ENCODE results near the gene MPL. TPM values are rescaled to one million over a fixed set of nuclear protein-coding genes. Genes with fewer than 3 reads are reported as not detected.

MPL gene
- total RNA-seq, 2 experiments from 2014 or later = not detected

- DNase-seq = no peak
- no peaks in the 10 kb centered on the region for H3K36me3 Mint-ChIP-seq (ENCODE audit: low read depth)
- intact Hi-C loops (cut with DNase I, micrococcal nuclease) = no loop called here
- no peaks in the 10 kb centered on the region for H3K9me3 Mint-ChIP-seq (ENCODE audit: low read depth)
- POLR2A ChIA-PET = no interaction called here
- CTCF ChIA-PET = no interaction called here
- no peak within 1 kb of the TSS for H3K27ac Mint-ChIP-seq
- H3K4me1 Mint-ChIP-seq = peaks cover 10% of the 10 kb centered on the region
- no peaks in the 10 kb centered on the region for H3K27me3 Mint-ChIP-seq
- no peak for ATAC-seq
- H3K4me3 Mint-ChIP-seq = no peak within 1 kb of the TSS
Measured at GRCh38 chr1:43300378-43301094, 37.1 kb upstream of the MPL start, which contains the start of gene TIE1. Gene TIE1, plus strand, starts transcription at chr1:43300982. Its CDS starts 90 bp downstream, at chr1:43301072.

GRCh38 chr1:43302201-43302600 lies 35.4 kb upstream of the MPL start:
- H3K4me1 Mint-ChIP-seq = no peaks in the 10 kb centered on the region
- intact Hi-C loops (cut with DNase I, micrococcal nuclease) = no loop called here
- no peaks in the 10 kb centered on the region for H3K36me3 Mint-ChIP-seq (ENCODE audit: low read depth)
- H3K27me3 Mint-ChIP-seq = no peaks in the 10 kb centered on the region
- POLR2A ChIA-PET = no interaction called here
- no peak overlapping the region for H3K27ac Mint-ChIP-seq
- H3K9me3 Mint-ChIP-seq (ENCODE audit: low read depth) = no peaks in the 10 kb centered on the region
- no peak for DNase-seq
- H3K4me3 Mint-ChIP-seq = no peak overlapping the region
- no peak for ATAC-seq
- CTCF ChIA-PET = no interaction called here

DNA sequence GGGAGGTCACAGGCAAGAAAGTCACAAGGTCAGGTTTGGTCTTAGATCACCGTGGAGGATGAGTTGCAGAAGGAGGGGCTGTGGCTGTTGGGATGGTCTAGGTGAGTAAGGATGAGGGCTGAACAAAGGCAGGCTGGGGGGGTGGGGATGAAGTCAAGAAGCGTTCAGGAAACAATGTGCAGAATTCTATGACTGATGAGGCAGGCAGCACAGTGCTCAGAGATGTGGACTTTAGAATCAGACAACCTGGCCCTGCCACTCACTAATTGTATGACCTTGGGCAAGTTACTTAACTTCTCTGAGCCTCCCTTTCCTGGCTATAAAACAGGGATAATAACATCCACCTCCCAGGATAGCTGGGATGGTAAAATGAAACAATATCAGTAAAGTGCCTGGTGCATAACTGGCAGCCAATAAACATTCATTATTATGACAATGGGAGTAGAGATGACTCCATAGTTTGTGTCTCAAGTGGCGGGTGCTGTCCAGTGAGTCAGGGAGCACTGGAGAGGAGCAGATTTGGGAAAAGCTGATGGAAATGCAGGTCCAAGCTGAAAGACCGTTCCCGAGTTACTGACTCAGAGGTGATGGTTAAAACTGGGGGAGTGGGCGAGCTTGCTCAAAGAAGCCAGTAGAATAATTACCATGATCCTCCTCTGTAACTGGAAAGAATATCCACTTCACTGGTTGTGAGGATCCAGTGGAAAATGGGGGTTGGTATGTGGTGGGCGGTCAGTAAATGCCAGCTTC lies 34.7 kb upstream of the MPL start:
- ChIA-PET POLR2A (no interaction called here), CTCF (interaction anchor here (1.3 kb wide), 1 partner anchor 27 kb away, joined by 4 read pairs; no protein-coding TSS in a partner anchor)
- intact Hi-C loops (cut with DNase I, micrococcal nuclease) = no loop called here
- DNase-seq (no peak), ATAC-seq (no peak)
- Mint-ChIP-seq H3K4me1 (no peaks in the 10 kb centered on the region), H3K4me3 (no peak overlapping the region), H3K9me3 (ENCODE audit: low read depth) (no peaks in the 10 kb centered on the region), H3K27ac (no peak overlapping the region), H3K36me3 (ENCODE audit: low read depth) (no peaks in the 10 kb centered on the region), H3K27me3 (no peaks in the 10 kb centered on the region)

DNA sequence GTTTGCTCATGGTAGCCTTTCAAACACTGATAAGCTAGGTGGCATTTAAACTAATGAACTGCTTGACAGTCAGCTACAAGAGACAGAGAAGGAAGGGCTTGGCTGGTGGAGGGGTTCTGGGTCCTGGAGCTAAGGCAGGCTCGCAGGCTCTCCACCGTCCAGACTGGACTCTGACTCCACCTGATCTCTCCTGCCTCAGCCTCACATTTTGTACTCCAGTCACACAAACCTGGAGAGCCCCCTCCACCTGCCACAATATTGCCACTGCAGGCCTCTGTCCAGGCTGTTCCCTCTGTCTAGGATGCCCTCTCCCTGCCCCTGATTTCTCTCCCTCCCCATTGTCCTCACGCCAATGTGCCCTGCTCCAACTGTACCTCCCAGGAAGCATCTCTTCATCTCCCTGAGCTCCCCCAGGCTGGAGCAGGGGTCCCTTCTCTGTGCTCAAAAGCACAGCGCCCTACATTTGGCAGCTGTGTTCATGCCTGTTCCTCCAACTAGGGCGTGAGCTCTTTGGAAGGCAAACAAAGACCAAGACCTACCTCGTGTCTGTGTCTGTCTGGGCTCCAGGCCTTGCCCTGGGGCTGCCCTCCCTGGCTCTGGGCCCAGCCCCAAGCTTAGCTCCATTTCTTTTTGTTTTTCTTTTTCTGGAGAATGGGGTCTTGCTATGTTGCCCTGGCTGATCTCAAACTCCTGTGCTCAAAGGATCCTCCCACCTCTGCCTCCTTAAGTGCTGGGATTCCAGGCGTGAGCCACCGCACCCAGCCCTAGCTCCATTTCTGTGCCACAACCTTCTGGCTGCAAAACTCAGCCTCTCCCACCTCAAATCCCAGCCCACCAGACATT lies 33.9 kb upstream of the MPL start:
- Mint-ChIP-seq H3K9me3 (ENCODE audit: low read depth) (no peaks in the 10 kb centered on the region), H3K4me3 (no peak overlapping the region), H3K27ac (no peak overlapping the region), H3K4me1 (no peaks in the 10 kb centered on the region), H3K36me3 (ENCODE audit: low read depth) (no peaks in the 10 kb centered on the region), H3K27me3 (no peaks in the 10 kb centered on the region)
- ChIA-PET CTCF (interaction anchor here (0.8 to 1.3 kb wide), 2 partner anchors 26 to 59 kb away, joined by 3 to 4 read pairs; no protein-coding TSS in a partner anchor), POLR2A (no interaction called here)
- intact Hi-C loops (cut with DNase I, micrococcal nuclease) = no loop called here
- no peak for DNase-seq
- ATAC-seq = no peak

GRCh38 chr1:43304314-43304681 lies 33.3 kb upstream of the MPL start:
- Mint-ChIP-seq H3K9me3 (ENCODE audit: low read depth) (no peaks in the 10 kb centered on the region), H3K36me3 (ENCODE audit: low read depth) (no peaks in the 10 kb centered on the region), H3K4me3 (no peak overlapping the region), H3K4me1 (no peaks in the 10 kb centered on the region), H3K27me3 (no peaks in the 10 kb centered on the region), H3K27ac (no peak overlapping the region)
- POLR2A ChIA-PET = no interaction called here
- no peak for ATAC-seq
- CTCF ChIA-PET = interaction anchor here (1.3 kb wide), 1 partner anchor 26 kb away, joined by 4 read pairs; no protein-coding TSS in a partner anchor
- intact Hi-C loops (cut with DNase I, micrococcal nuclease) = no loop called here
- no peak for DNase-seq

- H3K27ac Mint-ChIP-seq = no peak overlapping the region
- H3K36me3 Mint-ChIP-seq (ENCODE audit: low read depth) = no peaks in the 10 kb centered on the region
- no peak for DNase-seq
- no peak overlapping the region for H3K4me3 Mint-ChIP-seq
- no peaks in the 10 kb centered on the region for H3K27me3 Mint-ChIP-seq
- no peak for ATAC-seq
- H3K9me3 Mint-ChIP-seq (ENCODE audit: low read depth) = no peaks in the 10 kb centered on the region
- ChIA-PET CTCF (no interaction called here), POLR2A (no interaction called here)
- no peaks in the 10 kb centered on the region for H3K4me1 Mint-ChIP-seq
- intact Hi-C loops (cut with DNase I, micrococcal nuclease) = no loop called here
Measured at GRCh38 chr1:43304771-43305300, 32.8 kb upstream of the MPL start.

- H3K36me3 Mint-ChIP-seq (ENCODE audit: low read depth) = no peaks in the 10 kb centered on the region
- H3K4me1 Mint-ChIP-seq = no peaks in the 10 kb centered on the region
- ATAC-seq (no peak), DNase-seq (no peak)
- H3K4me3 Mint-ChIP-seq = no peak overlapping the region
- CTCF ChIA-PET = no interaction called here
- no peaks in the 10 kb centered on the region for H3K9me3 Mint-ChIP-seq (ENCODE audit: low read depth)
- no peaks in the 10 kb centered on the region for H3K27me3 Mint-ChIP-seq
- POLR2A ChIA-PET = no interaction called here
- intact Hi-C loops (cut with DNase I, micrococcal nuclease) = no loop called here
- no peak overlapping the region for H3K27ac Mint-ChIP-seq
Measured at GRCh38 chr1:43305461-43305860, 32.2 kb upstream of the MPL start.

DNA sequence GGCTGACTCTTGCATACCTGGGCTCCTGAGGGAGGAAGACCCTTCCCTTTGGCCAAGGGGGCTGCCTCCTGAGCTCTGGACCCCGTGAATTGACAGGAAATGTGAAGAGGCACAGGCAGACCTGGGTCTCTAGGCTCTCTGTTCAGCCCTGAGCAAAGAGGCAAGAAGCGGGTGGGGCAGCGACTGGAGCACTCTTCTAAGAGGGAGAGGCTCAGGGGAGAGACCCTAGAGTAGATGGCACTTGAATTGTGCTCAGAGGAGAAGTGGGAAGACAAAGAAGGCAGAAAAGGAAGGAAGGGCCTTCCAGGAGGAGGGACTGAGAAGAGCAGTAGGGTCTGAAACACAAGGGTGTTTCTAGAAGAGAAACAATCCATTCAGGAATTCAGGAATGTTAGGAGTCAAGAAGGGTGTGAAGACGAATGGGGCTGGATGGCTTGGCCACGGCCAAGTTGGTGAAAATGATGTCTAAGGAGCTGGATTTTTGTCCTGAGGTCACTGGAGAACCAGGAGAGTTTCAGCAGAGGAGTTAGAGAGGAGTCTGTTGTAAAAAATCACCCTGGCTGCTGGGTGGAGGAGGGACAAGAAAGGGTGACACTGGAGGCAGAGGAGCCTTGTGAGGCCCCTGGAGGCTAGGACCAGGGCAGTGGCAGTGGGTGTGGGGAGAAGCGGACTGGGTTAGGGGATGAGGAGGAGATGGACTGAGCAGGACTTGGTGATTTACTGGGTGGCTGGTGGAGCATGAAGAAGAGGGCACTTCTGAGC lies 31.5 kb upstream of the MPL start:
- H3K27ac Mint-ChIP-seq = no peak overlapping the region

DNA sequence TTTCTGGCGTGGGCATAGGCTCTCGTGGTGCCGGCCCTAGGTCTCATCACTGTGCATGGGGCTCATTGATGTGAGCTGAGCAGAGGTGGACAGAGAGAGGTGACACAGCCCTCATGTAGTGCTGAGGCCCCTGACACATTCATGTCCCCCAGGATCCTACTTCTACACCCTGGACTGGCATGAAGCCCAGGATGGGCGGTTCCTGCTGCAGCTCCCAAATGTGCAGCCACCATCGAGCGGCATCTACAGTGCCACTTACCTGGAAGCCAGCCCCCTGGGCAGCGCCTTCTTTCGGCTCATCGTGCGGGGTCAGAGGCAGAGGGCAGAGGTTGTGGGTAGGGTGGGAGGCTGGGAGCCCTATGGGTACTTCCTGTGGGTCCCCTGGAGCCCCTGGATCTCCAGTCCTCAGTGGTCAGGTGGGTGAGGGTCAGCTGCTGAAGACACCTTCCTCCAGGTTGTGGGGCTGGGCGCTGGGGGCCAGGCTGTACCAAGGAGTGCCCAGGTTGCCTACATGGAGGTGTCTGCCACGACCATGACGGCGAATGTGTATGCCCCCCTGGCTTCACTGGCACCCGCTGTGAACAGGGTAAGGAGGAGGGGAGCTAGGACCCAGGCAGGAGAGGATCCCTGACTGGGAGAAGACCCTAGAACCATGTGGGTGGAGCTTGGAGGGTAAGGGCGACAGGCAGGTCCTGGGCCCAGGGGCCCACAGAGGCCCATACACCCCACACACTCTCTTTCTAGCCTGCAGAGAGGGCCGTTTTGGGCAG lies 30.7 kb upstream of the MPL start:
- intact Hi-C loops (cut with DNase I, micrococcal nuclease) = no loop called here
- H3K4me1 Mint-ChIP-seq = no peaks in the 10 kb centered on the region
- CTCF ChIA-PET = no interaction called here
- H3K27ac Mint-ChIP-seq = no peak overlapping the region
- ATAC-seq (no peak), DNase-seq (no peak)
- H3K9me3 Mint-ChIP-seq (ENCODE audit: low read depth) = no peaks in the 10 kb centered on the region
- no peaks in the 10 kb centered on the region for H3K27me3 Mint-ChIP-seq
- H3K4me3 Mint-ChIP-seq = no peak overlapping the region
- POLR2A ChIA-PET = no interaction called here
- no peaks in the 10 kb centered on the region for H3K36me3 Mint-ChIP-seq (ENCODE audit: low read depth)

More for the DNA sequence above, 31.5 kb upstream of the MPL start:
- intact Hi-C loops (cut with DNase I, micrococcal nuclease) = no loop called here
- ATAC-seq = no peak
- DNase-seq = no peak
- POLR2A ChIA-PET = no interaction called here
- Mint-ChIP-seq H3K36me3 (ENCODE audit: low read depth) (no peaks in the 10 kb centered on the region), H3K9me3 (ENCODE audit: low read depth) (no peaks in the 10 kb centered on the region), H3K4me3 (no peak overlapping the region), H3K4me1 (no peaks in the 10 kb centered on the region), H3K27me3 (no peaks in the 10 kb centered on the region)
- CTCF ChIA-PET = no interaction called here

GRCh38 chr1:43307458-43308158 lies 30.0 kb upstream of the MPL start:
- CTCF ChIA-PET = no interaction called here
- ATAC-seq (no peak), DNase-seq (no peak)
- Mint-ChIP-seq H3K27ac (no peak overlapping the region), H3K4me1 (no peaks in the 10 kb centered on the region), H3K9me3 (ENCODE audit: low read depth) (no peaks in the 10 kb centered on the region), H3K27me3 (no peaks in the 10 kb centered on the region), H3K4me3 (no peak overlapping the region), H3K36me3 (ENCODE audit: low read depth) (no peaks in the 10 kb centered on the region)
- intact Hi-C loops (cut with DNase I, micrococcal nuclease) = no loop called here
- POLR2A ChIA-PET = no interaction called here
